IPS-NIHi7 (cell line): ENCODE results near the gene MLLT3.
A peak's percentile ranks its signal among the peaks of the same experiment; 100 is the strongest.

Experiments
- DNase-seq: peaks from one replicate; pipeline ENCODE4 v3.0.0; 2012; ENCODE audit warnings: mixed read lengths; ENCODE audit errors: extremely low spot score

The MLLT3 gene

DNA sequence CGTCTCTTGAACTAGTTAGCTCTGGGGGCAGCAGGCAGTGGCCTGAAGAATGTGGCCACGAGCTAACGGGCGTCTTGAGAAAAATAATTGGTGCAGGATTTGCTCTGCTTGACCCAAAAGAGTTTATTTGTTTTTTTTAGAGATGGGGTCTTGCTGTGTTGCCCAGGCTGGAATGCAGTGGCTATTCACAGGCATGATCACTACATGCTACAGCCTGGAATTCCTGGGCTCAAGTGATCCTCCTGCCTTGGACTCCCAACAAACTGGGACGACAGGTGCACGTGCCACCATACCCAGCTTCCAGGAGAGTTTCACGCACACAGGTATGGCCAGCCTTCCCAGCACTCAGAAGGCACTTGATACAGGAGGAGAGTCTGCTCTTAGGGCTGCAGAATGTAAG, 203.8 kb downstream of the MLLT3 start:
- DNase-seq: no peak

DNA sequence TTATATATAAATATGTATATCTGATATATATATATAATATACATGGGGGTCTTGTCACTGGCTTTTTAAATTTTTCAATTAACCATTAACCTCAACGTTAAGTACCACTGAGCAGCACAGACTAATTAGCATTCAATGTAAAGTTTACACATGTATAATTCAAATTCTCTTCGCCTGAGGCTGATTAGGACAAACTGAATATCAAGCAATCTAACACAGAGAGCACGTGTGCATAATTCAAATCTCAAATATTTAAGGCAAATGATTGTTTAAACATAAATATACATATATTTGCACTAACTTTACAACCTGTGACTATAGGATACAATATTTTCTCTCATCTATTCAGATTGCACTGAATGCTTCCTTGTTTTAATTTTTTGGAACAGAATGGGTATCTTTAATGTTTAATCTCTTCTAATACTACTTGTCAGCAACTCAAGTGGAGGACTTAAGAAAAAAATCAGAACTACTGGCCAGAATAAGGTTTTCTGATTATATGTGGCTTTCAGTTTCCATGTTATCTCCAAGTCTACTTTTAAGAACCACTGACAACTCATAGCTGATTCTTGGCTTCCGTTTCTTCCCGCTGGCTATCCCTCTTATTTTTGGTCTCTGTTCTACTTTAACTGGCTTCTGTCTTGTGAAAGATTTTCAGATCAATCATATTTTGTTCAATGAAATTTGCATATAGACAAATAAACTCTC, 204.8 kb downstream of the MLLT3 start:
- DNase-seq: no peak

DNA sequence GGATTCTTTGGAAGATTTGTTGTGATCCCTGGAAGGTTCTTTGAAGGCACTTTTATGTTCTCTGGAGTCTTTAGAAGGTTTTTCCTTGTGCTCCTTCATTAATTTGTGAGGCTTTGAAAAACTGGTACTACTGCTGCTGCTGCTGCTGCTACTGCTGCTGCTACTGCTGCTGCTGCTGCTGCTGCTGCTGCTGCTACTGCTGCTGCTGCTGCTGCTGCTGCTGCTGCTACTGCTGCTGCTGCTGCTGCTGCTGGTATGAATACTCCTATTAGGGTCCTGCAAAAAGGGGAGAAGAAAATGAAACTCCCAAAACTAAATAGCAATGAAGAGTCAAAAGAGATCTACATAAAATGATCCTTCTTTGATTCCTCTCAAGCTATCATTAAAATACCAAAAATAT, 208.1 kb downstream of the MLLT3 start:
- no peak for DNase-seq

DNA sequence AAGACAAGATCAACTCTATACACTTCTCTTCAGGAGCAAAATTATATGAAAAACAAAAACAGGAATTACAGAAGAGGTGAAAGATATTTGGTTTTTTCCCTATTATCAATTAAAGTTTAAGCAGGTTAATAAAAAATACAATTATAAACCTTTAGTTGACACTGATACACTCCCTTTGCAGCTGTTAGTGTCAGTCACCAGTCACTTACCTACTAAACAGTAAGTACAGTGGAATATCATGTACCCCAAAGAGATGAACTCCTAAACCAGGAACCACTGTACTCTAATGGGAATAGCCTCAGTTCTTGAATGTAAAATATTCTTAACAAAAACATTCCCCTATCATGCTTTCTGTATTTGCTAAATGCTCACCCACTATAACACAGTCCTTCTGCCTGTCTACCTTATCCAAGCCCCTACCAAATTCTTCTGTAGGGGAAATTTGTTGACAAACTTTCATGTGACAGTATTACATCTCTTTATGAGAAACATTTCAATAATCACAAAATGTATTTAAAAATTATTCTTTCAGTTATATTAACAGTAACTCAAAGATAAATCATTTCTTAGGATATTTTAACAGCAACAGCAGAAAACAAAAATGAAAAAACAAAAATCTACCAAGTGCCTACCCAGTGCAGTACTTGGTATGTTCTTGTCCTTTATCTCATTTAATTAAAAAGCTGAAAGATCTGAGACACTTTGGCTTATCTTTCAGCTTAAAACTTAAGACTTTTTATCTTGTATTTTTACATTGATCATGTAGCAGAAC, 212.8 kb downstream of the MLLT3 start:
- DNase-seq: no peak

DNA sequence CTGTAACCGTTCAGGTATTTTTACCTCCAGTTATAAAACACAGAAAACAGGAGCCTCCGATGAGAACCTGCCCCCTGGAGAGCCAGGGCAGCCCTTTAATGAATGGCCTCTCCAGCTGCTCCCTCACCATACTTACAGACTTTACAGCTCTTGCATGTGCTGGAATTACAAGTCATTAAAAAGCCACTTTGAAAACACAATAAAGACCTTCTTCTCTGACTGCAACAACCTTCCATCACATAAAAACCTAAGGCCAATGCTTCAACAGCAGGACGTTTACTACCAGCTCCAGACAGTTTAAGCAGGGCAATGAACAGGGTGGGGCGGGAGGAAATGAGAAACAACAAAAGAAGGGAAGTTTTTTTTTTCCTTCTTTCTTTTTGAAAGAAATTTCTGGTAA, 213.8 kb downstream of the MLLT3 start:
- DNase-seq: peak; percentile 18

DNA sequence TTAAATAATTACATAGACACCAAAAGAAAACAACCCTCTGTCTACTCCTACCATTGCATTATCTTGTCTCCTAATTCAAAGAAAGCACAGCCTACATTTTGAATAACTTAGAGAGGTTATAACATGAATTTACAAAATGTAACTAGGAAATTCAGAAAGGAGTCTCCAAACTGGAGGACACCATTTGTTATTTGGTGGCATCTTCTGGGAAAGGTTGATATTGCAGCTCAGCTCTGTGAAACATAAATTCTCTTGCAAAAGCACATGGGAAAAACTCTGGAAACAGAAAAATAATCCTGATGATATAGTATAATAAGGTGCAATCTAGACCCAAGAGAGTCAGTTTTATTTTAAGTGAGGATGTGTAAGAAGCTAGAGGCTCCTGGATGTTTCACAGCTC, 215.3 kb downstream of the MLLT3 start:
- no peak for DNase-seq

DNA sequence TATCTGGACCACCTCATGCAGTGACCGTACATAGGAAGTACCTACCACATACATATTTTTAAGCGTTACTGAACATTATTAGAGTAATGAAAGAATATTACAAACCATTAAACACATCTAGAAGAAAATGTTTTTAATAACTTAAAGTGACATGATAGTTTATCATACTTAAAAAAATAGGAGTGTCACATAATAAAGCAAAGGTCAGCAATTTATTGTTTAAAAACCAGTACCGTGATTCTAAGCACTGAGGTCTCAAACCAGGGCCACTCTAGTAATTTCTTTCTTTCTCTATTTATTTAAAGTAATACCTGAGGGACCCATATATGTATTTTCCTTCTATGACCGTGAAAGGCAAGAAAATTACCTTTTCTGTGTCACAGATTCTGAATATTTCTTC, 216.0 kb downstream of the MLLT3 start:
- DNase-seq: no peak

DNA sequence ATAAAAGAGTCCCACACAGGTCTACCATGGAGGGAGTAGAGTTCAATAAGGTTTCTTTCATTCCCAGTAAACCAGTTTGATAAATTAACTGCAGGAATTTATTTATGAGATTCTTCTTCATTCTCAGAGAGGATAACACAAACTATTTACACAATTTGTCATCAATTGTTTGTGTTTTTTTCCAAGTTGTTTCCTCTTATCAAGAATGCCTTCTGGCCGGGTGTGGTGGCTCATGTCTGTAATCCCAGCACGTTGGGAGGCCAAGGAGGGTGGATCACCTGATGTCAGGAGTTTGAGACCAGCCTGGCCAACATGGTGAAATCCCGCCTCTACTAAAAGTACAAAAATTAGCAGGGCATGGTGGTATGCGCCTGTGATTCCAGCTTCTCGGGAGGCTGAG, 216.7 kb downstream of the MLLT3 start:
- no peak for DNase-seq

DNA sequence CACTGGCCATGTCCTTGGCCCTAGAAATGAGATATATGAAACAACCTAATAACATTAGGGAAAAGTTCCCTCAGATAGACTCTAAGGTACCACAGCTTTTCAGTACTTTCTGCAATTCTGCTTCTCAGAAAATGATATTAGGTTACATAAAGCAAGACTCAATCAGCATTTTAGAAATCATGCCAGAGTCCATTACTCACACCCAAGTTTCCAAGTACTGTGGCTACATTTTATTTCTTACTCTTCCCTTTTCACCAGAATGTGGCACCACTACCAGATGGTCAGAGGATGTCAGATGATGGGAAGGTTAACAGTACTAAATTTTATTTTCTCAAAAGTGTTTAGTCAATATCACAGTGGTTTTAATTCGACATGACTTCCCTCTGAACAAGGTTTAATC, 217.2 kb downstream of the MLLT3 start:
- DNase-seq: no peak

DNA sequence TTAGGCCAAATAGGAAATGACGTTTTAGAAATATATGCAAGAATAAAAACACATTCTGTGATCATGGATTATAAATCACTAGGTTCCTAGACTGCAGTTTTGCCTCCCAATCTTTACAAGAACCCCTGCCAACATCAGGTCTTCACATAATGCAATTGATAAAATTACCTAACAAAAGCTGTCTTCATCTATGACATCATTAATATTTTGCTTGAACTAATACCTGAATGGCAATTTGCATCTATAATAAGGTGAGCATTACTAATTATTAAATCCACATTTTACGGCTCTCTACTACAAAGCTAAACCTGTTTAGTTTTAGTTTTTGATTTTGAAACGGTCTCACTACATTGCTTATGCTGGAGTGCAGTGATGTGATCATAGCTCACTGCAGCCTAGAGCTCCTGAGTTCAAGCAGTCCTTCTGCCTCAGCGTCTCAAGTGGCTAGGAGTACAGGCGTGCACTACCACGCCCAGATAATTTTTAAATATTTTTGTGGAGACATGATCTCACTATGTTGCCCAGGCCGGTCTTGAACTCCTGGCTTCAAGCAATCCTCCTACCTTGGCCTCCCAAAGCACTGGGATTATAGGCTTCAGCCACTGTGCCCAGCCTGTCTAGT, 218.0 kb downstream of the MLLT3 start:
- no peak for DNase-seq

DNA sequence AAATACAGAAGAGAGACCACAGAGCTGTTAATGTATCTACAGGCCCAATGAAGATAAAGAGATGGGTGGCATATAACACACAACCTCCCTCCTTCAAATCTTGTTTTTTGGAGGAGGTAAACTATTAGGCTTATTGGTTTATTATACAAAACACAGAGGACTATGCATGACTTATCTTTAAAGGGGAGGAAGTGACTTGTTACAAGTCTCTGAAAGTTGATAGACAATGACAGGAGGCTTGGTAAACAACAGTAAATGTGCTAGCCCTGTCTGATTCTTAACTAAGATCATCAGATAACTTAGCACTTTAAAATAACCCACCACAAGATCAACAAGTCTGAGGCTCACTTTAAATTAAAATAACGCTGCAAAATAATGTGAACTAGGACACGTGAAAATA, 219.0 kb downstream of the MLLT3 start:
- no peak for DNase-seq

DNA sequence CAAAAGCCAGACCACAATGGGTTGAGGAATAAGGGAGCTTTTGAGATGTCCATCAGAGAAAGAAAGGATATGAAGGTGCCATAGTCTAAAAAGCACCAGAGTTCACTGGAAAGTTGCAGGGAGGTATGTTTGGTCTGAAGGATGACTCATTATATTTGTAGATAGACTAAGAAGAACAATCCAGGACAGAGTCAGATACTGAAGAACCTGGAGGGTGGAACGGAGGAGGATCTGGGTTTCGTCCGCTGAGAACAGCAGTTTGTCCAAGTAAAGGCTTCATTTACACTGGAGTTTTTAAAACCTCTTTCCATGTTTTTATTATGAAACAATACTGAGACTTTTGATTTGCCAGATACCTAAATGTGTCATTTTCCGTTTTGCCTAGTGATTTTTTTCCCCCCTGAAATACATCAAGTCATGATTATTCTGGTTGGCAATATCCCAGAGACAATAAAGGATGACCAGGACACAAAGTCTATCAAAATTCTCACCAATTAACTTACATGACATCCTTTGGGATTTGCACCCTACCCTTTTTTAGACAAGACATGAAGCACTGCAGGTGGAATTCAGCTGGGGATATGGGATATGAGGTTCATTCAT, 219.9 kb downstream of the MLLT3 start:
- no peak for DNase-seq

DNA sequence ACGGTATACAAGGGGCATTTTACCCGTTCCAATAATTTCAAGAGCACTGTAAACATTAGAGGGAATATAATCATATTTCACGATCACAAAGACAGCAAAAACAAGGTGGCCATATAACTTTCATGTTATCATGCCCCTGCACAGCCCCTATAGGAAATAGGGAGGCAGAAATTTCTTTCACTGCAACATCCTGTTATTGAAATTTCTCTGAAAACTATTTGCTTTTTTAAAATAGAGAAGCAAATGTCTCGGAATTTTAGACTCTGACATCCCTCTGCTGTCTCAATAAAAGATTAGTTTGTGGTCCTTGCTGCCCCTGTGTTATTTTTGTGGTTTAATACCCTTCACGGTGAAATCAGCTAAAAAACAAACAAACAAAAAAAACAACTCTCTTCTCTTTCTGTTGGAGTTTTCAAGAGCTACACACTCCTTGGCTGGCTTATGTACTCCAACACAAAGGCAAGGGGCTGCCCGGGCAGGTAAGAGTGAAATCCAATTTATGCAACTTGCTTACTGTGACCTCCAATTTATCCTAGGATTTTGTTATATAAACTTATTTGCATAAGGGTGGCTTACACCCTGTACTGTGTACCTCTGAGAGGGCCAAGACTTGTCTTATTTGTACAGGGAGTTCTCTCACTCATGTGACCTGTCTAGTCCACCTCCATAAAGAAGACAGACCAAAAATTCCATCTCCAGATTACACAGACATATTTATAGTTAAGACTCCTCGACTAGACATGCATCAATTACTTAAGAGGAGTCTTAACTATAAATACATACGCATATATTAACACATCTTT, 223.6 kb downstream of the MLLT3 start:
- no peak for DNase-seq

DNA sequence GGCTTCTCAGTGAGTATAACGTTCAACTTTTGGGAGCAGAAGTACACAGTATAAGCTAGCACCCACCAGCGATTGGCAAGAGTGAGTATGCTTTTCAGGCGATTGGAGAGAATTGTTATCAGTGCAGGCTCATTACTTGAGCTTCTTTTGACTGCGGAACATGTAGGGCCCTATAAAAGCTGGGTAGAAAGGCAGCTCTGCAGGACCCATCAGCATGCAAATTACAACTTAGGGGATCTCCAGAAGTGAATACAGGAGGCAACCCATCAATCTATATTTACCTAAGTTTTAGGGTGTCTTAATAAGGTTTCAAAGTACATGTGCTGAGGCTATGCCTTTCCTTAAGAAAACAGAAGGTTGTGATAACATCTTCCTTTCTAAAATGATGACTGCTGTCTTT, 225.0 kb downstream of the MLLT3 start:
- DNase-seq: peak; percentile 18

DNA sequence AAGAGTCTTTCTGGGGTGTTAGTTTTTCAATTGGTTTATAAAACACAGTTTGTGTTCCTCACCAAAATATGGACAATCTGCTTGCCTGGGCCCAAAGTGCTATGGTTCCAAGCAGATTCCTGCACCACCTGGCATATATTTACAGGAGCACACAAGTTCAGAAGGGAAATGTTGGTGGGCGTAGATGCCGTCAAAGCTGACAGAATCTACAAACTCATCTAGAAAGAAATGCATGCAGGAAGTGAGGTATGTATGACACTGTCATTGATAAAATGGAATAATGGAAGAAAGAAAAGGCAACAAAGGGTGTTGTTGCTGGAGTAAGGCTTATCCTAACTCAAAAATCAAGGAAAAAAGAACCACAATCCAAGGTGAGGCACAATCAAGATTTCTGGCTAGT, 225.8 kb downstream of the MLLT3 start:
- DNase-seq: no peak

DNA sequence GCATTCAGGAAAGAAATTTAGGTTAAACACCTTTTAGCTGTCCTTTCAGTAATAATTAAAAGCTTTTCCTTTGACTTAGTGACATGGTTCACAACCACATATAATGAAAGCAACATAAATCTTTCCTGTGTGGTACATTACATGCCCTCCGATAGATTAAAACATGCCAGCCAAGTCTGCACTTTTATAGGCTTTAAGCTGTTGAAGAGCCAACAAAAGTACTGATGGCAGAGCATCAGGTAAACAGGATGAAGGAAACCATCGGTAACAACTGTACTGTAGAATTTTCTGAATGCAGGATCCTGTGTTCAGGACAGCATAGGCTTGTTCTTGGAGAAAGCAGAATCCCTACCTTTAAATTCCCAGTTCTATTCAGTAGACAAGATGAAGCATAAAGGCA, 226.6 kb downstream of the MLLT3 start:
- no peak for DNase-seq

DNA sequence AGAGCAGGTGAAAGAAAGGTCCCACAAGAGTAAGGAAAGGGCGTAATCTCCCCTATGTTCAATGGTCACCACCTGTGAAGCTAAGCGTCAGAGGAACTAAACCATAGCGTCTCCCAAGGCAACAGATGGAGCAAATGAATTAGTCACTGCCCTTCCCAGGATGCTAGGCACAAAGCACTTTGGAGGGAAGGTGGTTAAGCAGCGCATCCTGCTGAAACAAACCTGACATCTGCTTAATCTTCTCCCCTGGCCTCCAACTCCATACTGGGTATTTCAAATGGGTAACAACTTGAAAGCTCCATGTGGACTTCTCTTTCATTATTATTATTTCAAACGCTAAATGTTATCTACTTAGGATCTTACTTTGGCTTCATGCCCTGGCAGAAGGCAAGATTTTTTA, 227.3 kb downstream of the MLLT3 start:
- peak; percentile 17 for DNase-seq

DNA sequence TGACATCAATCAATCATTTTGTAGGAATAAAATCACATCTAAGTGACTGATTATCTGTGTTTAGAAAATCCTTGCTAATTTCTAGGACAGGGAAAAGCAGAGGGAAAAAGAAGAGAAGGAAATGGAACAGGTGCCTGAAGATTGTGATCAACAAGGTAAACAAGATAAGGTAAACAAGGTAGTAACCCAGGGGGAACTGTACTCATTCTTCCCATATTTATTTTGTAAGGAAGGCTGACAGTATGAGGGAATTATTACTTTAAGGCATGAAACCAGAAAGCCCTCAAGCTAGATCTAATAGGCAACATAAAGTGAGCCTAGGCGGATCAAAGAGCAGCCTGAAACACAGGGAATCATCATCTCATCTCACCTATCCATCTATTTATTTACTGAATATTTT, 231.1 kb downstream of the MLLT3 start:
- no peak for DNase-seq

DNA sequence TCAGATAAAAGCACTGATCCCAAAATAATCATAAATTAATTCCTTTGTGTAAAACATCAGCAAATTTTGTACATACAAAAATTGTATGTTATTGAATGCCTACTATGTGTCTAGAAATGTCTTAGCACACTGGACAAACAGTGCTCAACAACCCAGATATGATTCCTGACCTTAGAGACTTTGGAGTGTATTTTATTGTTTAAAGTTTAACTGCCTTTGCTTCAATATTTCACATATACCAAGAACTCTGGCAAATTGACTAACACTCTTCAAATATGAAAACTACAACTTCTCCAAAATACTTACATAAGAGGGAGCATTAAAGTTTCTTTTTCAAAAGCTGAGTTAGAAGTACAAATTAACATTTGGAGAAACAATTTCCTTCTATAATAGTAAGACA, 231.9 kb downstream of the MLLT3 start:
- no peak for DNase-seq

DNA sequence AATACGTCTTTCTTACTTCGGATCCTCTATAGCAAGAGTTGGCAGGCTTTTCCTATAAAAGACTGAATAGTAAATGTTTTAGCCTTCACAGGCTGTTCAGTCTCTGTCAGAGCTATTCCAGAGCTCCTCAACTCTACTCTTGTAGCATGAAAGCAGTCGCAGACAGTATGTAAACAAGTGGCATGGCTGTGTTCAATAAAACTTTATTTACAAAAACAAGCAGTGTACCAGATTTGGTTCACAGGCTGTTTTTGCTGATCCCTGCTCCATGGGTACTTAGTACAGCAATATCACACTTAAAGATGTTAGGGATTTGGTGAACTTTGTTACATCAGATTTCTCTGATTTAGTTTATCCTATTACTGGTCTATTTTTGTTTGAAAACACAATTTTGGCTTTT, 235.2 kb downstream of the MLLT3 start:
- no peak for DNase-seq

DNA sequence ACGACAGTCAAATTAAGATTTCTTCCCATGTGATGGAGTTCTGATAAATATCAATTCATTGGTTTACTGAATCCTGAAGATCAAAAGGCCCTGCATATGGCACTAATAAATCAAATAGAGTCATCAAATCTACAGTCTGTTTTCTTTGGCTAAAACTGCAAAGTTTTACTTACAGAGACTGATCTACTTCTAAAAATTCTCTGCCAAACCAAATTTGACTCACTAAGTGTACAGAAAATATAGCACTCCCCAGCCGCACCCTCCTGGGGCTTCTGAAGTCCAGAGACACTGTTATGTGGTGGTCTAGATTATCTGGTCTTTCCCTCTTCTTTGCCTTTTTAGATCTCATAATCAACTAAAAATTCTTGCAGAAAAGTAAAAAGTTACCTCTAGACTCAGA, 237.7 kb downstream of the MLLT3 start:
- DNase-seq: no peak
